ENCODE data around the gene CTNNA3. TPM values are rescaled to one million over a fixed set of nuclear protein-coding genes. Genes with fewer than 3 reads are reported as not detected.
A peak's percentile ranks its signal among the peaks of the same experiment; 100 is the strongest.
"Not testable (repeated sequence)": the region's sequence is repeated elsewhere in the genome, so short reads cannot be mapped to it uniquely, and the experiment has no call there.

CTNNA3 gene
- total RNA-seq, 1 donor from 2014 or later: 15.5 TPM

- no peak for DNase-seq
Measured at GRCh38 chr10:67246066-67246555, 449.9 kb downstream of the CTNNA3 start.

GRCh38 chr10:67242528-67242927, 453.5 kb downstream of the CTNNA3 start:
- no peak for DNase-seq

GRCh38 chr10:67241451-67241850, 454.5 kb downstream of the CTNNA3 start:
- DNase-seq: no peak

DNA sequence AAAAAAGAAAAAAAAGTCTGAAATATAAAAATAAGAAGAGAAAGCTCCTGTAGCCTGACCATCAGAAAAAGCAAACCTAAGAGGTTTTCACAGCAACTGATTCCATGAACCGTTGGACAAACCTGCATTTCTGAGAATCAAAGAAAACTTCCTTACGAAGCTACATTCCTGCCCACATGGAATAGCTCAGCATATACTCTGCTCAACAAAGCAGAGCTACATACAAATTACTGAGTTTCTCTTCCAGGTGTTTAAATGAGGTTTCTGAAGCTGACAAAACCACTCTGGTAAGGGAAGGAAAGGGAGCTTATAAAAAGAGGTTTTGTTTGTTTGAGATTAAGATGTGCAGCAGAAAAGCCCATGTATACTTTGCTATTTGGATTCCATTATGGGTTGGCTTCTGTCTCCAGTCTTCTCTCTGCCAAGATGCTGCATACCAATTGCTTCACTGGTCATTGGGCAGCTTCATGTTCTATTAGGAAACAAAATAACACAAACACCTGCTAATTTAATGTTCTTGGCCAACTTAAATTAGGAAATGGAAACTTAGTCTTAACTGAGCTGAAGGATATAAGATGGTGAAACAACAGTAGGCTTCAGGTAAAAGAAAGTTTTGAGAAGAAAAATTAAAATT, 456.0 kb downstream of the CTNNA3 start:
- DNase-seq: no peak

DNA sequence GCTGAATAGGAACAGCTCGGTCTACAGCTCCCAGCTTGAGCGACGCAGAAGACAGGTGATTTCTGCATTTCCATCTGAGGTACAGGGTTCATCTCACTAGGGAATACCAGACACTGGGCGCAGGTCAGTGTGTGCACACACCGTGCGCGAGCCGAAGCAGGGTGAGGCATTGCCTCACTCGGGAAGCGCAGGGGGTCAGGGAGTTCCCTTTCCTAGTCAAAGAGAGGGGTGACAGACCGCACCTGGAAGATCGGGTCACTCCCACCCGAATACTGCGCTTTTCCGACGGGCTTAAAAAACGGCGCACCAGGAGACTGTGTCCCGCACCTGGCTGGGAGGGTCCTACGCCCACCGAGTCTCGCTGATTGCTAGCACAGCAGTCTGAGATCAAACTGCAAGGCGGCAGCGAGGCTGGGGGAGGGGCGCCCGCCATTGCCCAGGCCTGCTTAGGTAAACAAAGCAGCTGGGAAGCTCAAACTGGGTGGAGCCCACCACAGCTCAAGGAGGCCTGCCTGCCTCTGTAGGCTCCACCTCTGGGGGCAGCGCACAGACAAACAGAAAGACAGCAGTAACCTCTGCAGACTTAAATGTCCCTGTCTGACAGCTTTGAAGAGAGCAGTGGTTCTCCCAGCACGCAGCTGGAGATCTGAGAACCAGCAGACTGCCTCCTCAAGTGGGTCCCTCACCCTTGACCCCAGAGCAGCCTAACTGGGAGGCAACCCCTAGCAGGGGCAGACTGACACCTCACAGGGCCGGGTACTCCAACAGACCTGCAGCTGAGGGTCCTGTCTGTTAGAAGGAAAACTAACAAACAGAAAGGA, 465.1 kb downstream of the CTNNA3 start:
- not testable (repeated sequence) for DNase-seq

GRCh38 chr10:67225226-67225625, 470.8 kb downstream of the CTNNA3 start:
- DNase-seq: no peak

DNA sequence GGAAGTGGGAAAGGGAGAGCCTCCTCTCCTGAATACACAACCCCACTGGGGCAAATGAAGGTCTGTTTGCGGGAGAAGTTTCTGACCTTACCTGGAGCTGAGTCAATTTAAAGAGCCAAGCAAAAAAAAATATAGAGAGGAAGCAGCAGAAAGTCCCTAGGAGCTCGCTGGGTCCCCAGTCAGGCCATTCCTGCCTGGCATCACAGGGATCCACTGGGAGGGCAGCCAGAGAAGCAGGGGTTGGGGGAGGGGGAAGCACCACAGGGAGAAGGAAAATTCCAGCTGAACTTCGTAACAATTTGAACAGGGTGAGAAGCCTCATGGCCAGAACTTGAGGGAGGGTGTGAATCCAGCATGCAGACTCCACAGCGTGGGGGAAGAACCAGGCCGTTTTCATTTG, 471.4 kb downstream of the CTNNA3 start:
- DNase-seq: no peak

- DNase-seq: no peak
Measured at GRCh38 chr10:67222934-67223333, 473.1 kb downstream of the CTNNA3 start.

DNA sequence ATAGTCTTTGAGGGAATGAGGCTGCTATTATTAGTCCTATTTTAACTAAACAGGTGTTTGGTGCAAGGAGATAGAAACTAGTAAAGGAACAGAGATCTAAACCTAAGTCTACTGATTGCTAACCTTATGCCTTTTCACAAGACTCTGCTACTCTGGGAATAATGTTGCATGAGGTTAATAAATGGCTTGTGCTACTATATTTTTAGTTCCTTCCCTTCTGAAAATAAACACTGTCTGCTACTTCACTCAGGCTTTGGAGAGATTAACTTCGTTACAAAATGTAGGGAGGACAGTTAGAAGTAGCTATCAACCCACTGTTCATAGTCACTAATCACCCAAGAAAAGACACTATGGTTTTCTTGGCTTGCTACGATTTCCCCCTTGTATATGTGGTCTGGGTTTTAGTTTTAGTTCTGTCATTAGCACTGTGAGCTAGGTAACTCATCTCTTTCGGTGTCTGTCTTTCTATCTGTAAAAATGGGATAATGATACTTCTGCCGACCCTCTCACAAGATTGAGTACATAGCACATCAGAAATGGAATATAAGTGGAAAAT, 474.0 kb downstream of the CTNNA3 start:
- no peak for DNase-seq

GRCh38 chr10:67211680-67212079, 484.3 kb downstream of the CTNNA3 start:
- no peak for DNase-seq

DNA sequence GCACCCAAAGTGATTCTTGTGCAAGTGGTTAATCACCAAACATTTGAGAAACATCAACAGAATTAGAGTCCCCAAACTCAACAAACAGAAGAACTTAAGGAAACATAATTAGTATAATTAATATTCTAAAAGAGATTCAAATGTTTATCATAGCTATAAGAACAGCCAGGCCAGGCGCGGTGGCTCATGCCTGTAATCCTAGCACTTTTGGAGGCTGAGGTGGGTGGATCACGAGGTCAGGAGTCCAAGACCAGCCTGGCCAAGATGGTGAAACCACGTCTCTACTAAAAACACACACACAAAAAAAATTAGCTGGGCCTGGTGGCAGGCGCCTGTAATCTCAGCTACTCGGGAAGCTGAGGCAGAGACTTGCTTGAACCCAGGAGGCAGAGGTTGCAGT, 488.1 kb downstream of the CTNNA3 start:
- DNase-seq: not testable (repeated sequence)

DNA sequence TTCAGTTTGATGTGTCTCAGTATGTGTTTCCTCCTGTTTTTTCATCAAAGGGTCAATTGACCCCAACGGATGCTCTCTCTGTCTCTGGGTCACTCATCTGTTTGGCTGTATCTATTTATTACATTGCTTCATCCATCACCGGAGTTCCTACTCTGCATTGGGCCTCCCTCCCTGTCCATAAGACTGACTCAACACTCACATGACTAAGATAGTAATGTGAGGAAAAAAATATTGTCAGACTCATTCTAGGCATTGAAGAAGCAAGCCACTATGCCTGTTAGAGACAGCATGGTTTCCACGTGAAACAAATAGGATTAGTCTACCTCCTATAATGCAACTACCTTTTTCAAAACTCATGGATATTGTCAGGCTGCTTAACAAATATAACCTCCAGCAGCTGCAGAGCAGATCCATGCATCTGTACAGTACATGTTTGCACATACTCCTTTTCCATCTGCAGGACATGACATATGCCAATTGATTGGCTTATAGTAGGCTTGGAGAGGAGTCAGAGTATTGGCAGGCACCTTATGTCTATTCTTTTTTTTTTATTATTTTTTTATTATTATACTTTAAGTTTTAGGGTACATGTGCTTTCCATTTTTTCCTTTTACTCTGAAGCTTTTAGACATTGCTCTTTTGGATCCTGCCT, 495.0 kb downstream of the CTNNA3 start:
- no peak for DNase-seq

DNA sequence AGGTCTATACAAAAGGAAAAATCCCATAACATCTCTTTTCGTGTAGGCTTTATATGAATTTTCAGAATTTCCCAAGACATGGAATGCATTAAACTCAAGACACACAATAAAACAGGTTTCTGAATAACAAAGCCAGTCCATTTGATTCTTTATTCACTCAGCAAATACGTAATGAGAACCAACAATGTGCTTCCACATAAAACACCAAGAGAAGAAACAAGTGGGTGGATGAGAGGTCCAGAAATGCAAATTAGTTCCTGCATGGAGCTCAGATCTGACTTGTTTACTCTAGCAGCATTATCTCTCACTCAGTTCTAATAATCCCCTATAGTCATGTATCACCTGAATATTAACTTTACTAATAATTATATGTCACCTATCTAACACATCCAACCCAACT, 520.6 kb downstream of the CTNNA3 start:
- DNase-seq: no peak

- DNase-seq: no peak
Measured at GRCh38 chr10:67173787-67174186, 522.2 kb downstream of the CTNNA3 start.

- peak; percentile 5 for DNase-seq
Measured at GRCh38 chr10:67171970-67172369, 524.0 kb downstream of the CTNNA3 start.

GRCh38 chr10:67156239-67156638, 539.8 kb downstream of the CTNNA3 start:
- peak; percentile 22 for DNase-seq

DNA sequence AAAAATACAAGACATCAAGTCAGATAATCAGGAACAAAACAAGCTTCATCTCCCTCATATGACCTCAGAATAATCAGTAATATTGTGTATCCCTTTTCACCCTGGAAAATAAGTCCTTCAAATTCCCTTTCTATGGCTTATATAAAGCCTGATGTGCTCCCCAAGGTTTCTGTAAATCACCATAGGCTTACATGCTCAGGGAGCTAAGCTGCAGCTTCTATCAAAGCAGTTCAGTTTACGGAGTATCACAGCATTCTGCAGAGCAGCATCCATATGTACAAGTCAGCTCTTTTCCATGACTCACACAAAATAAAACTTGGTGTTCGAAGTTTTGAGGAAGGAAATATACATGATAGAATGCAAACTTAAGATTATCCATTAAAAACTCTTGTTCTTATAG, 544.5 kb downstream of the CTNNA3 start:
- no peak for DNase-seq

GRCh38 chr10:67144530-67144929, 551.5 kb downstream of the CTNNA3 start:
- no peak for DNase-seq

GRCh38 chr10:67141300-67141699, 554.7 kb downstream of the CTNNA3 start:
- DNase-seq: no peak

GRCh38 chr10:67140641-67141040, 555.4 kb downstream of the CTNNA3 start:
- DNase-seq: peak; percentile 6

DNA sequence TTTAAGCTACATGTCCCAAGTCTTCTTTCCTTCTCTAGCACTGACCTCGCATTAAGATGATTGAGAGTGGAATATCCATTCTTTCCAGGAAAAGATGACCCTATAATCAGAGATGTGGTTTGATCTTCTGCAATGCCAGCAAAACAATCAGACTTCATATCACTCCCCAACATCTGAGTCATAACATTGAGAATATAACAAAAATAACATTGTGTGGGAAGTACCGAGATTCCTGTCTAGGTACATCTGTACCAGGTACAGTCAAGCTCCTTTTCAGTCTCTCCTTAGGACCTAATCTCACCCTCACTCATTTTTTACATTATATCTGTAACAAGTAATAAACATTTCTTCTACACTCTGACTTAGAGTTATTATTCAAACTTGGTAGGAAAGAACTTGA, 568.6 kb downstream of the CTNNA3 start:
- DNase-seq: no peak

DNA sequence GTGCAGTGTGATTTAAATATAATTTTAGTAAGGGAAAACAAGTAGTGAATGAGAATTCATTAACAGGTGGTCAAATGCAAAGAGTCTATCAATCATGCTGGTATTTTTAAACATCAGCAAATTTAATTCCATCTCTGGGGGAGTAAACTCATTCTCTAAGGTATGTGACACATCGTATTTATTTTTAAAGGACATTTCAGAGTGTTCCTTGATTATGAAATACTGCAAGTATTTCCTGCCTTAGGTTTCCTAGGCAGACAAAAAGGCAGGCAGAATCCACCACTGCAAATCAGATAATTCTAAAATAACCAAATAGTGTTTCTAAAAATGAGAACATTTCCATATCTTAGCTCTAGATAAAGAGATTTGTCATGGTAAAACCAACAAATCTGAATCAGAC, 576.3 kb downstream of the CTNNA3 start:
- DNase-seq: no peak

DNA sequence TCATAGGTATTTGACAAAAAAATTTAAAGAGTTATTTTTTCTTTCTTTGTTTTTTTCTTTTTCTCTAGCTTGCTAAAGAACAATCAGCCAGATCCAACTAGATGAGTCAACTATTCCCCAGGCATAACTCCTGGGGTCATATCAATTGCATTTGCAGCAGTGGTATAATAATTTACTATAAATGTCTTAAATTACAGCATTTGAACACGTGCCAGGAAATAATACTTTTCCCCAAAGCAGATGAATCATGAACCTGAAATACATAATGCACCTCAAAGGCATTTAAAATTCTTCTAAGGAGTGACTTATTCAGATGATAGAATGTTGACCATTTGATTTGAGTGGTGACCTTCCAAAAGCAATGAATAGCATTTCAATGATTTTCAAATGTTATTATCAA, 580.0 kb downstream of the CTNNA3 start:
- DNase-seq: no peak
